ENCODE measurements around the gene LYL1.

GRCh38 chr19:13093407-13094105, 9.1 kb downstream of the LYL1 start:
- TF ChIP-seq POLR2AphosphoS5 (IDR thresholded peaks at IDR 0.05; ENCODE audit: borderline replicate concordance, low read depth, low read length) (no peak), EZH2 (IDR thresholded peaks at IDR 0.05) (no peak)

Data from SK-N-MC (cell line).